GOT3 (cell line): Measurements from ENCODE around the gene AGA.

Experiments used
- DNase-seq: peaks from one replicate; lab custom pipeline; 2025; ENCODE audit warnings: mixed read lengths; lab: John Stamatoyannopoulos, UW

AGA gene

DNA sequence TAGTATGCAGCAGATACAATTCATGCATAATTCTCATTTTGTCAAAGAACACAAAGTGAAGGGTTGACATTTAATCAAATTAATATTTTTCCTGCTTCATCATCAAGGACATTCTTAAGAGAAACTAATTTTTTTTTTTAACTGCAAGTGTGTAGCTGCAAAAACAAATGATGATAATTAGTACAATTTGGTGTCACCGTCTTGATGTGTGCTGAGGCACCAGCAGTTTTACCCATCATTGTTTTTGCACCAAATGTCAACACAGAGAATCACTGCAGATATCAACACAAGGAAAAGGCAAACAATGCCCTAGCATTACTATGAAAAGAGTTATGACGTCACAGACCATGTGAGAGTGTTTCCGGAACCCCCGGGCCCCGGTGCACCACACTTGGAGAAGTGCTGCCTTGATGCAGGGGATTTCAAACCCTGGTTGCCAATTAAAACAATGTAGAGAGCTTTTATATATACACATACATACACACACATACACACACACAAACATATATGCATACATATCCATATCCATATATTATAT, 55.9 kb downstream of the AGA start:
- no peak for DNase-seq

- no peak for DNase-seq
These were observed 56.5 kb downstream of the AGA start for GRCh38 chr4:177385576-177386277.

- DNase-seq, result no peak
These were observed 57.3 kb downstream of the AGA start for GRCh38 chr4:177384856-177385397.

DNA sequence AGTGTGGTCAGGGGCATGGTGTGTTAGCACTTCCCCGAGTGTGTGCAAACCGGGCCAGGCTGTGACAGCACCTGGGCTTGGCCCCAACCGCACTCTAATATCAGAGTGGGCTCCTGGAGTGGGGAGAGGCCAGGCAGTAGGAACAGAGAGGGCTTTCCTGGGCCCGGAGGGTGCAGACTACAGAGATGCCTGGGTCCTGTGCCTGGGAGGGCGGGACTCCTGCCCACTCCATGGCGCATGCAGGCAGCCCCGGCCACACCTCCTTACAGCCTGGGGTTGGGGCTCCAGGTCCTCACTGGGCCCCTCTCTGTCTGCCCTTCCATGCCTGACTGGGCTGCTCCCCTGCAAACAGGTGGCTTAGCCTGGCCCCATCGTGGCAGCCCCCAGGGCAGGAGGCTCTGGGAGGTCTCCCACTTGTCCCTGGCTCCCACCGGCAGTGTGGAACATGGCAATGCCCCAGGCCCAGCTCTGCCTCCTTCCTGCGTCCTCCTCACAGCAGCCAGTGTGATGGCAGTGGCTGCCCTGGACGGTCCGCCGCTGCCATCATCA, 60.4 kb downstream of the AGA start:
- no peak for DNase-seq
